GM19328 (cell line): ENCODE data around the gene MIER2.

Source experiments
- ATAC-seq: cut with Tn5 transposase; IDR thresholded peaks from one replicate; pipeline ENCODE4 v1.9.1; 2021; ENCODE audit warnings: mild to moderate bottlenecking, moderate library complexity; ENCODE audit not compliant: unreplicated experiment

MIER2 gene

DNA sequence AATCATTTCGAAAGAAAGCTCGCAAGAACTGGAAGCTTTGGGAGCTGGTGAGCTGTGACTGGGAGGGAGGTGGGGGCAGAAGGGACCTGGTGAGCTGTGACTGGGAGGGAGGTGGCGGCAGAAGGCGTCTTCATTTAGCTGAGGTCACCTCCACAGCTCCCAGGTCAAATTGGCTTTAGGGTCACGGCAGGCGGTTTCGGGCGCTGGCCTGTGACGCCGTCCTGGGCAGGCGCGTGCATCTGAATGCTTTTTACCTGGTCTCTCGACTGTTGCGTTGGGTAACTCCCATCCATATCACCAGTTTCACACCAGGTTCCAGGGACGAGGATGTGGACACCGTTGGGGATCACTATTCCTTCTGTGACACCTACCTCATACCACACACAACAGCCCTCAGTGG, 35.2 kb upstream of the MIER2 start:
- no peak for ATAC-seq

DNA sequence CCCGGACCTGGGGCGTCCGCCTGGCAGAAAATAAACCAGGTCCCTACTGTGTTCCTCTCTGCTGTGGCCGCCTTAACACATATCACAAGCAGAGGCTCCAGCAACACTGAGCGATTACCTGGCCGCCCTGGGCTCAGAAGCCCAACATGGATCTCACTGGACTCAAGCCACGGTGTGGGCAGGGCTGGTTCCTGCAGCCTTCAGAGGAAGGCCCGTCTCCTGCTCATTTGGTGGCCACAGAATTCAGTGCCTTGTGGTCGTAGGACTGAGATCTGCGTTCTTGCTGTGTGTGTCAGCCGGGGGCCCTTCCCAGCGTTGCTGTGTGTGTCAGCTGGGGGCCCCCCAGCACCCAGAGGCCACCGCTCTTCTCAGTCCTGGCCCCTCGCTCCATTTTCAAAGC, 34.1 kb upstream of the MIER2 start:
- ATAC-seq: no peak

DNA sequence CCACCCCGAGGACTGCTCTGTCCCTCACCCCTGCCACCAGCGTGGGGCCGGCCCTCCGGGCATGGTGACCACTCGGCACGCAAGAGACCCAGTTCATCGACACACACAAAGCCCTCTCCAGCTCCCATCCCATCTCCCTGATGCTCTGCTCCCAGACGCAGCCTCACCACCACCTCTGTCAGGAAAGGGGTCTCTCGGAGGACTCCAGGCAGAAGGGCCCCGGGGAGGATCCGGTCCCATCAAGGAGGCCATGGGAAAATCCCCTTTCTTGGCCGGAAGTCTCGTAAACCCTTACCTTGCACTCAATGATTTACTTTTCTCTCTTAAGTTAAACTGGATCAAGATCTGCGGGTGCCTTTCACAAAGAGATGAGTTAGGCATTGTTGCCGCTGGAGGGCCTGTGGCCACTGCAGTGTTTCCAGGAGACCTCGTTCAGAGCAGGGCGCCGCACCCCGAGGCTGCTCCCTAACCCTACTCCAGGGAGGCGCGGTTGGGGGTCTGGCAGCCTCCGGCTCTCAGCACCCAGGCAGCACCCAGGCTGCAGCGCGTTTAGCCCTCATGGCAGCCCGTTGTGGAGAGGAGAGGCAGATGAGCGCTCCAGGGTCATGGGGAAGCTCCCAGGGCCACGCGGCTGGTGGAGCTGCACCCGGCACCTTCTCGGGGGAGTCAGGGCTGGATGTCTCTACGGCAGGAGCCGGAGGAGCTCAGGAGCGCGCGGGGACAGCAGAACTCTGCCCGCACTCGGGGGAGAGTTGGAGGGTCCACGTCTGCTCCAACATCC, 33.4 kb upstream of the MIER2 start:
- ATAC-seq: no peak

DNA sequence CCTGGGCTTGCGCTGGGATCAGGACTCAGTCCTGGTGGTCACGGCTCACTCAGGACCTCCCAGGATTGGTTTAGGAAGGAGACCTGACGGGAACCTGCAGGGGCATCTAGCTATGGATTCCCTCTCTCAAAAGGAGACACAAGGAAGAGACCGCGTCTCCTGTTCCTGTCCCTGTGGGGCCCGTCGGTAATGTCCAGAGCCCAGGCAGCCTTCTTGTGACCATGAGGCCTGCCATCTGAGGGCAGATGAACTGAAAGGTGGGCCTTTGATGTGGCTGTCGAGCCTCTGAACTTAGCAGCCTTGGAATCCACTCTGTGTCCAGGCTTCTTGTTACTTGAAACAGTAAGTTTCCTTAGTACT, 31.5 kb upstream of the MIER2 start:
- ATAC-seq: no peak

- no peak for ATAC-seq
These were observed 31.0 kb upstream of the MIER2 start for GRCh38 chr19:375395-376110.

DNA sequence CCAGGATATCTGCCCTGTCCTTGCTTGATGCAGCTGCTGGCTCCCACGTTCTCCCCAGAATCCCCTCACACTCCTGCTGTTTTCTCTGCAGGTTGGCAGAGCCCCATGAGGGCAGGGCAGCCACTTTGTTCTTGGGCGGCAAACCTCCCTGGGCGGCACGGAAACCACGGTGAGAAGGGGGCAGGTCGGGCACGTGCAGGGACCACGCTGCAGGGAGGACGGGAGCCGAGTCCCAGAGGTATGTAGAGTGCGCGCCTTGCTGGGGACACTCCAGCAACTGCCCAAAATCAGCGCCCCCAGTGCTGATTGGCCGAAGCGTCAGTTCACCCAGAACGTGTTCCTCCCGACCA, 30.3 kb upstream of the MIER2 start:
- ATAC-seq: no peak

- no peak for ATAC-seq
These were observed 29.7 kb upstream of the MIER2 start for GRCh38 chr19:374183-374885.

DNA sequence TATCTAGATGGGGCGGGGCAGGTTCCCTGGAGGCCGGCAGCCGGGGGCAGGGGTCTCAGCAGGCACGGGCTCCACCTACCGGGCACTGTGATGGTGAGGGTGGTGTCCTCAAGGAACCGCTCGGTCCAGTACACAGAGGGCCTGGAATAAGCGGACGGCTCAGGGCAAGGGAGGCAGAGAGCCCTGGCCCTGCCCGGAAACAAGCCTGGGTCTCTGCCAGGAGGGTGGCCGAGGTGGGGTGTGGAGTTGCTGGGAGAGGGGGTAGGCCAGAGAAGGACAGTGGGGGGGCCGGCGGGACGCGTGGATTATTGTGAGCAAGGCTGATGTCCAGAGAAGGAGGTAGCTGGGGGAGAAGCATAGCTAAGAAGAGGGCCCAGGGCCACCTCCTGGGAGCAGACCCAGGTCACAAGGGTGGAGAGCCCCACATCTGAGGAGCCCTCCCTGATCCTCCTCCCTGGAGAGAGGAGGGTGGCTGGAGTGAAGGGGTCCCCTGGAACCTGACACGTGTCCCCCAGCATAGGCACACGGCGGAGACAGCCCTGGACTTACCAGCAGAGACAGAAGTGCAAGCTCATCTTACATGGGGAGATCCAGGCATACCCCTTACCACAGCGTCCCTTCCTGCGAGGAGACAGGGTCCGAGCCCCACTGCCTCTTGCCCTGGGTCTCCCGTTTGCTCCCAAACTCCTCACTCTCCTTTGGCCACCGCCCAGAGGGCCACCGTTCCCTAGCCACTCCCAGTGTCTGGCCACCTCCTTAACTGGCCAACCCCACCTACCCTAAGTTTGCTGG, 29.0 kb upstream of the MIER2 start:
- no peak for ATAC-seq

DNA sequence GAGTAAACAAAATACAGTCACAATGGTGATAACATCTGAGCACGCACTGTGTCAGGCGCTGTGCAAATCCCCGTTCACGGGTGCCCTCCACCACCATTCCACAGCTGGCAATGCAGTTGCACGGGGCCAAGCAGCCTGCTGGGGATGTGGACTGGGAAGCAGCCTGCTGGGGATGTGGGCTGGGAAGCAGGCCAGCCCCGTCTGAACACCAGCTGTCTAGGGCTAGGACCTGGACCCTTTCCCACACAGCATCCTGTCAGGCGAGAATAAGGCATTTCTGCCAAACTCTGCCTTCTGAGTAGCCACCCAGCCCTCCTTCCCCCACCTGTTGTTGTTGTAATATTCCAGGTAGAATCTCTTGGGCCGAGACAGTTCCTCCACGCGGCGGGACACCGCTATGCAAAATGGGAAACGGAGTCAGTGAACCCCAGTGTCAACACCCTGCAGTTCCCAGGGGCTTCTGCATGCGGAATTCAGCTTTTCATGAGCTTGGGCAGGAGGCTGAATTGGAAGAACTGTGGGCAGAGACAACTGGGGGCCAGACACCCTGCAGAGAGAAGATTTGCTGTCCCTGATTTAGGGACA, 27.8 kb upstream of the MIER2 start:
- ATAC-seq: no peak

- ATAC-seq: no peak
These were observed 27.0 kb upstream of the MIER2 start for GRCh38 chr19:371501-372168.

DNA sequence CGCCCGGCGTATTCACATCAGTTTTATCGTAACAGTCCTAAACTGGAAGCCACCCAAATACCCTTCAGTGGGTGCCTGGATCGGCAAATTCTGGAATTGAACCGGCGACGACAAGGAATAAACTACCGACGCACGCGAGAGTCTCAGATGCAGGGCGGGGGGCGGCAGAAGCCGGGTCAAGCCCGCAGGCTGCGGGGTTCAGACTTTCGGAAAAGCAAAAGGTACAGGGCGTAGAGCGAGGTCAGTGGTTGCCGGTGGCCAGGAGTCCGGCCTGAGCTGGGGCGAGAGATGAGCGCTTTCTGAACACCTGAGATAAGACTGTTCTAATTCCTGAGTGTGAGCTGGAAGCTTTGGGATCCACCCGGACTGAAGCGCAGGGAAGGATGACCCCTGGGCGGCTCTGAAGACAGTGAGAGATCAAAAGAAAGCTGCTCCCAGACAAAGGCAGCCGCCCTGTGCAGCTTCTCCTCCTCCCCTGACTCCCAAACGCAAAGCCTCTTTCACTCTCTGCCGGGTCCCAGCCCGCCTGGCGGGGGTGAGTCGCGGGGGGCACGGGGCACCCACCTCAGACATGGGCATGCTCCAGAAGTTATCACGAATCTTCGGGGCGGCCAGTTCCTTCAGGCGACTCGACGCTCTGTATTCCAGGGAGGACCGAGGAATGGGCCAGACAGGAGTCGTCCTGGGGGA, 26.2 kb upstream of the MIER2 start:
- no peak for ATAC-seq

DNA sequence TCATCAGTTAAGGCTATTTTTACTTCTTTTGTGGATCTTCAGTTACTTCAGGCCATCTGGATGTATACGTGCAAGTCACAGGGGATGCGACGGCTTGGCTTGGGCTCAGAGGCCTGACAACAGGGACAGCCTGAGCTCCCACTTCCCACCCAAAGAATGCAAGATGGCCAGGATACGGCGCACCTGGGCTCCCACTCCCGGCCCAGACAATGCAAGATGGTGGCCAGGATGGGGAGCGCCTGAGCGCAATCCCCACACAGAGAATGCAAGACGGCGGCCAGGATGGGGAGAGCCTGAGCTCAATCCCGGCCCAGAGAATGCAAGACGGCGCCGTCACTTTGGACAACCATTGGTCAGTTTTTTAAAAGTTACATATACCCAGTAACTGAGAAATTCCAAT, 25.3 kb upstream of the MIER2 start:
- no peak for ATAC-seq

GRCh38 chr19:369256-369655, 24.7 kb upstream of the MIER2 start:
- ATAC-seq: no peak

GRCh38 chr19:368630-369024, 24.0 kb upstream of the MIER2 start:
- ATAC-seq: no peak

- ATAC-seq: no peak
These were observed 23.5 kb upstream of the MIER2 start for GRCh38 chr19:367963-368629.

GRCh38 chr19:367561-367960, 23.0 kb upstream of the MIER2 start:
- no peak for ATAC-seq

GRCh38 chr19:366951-367350, 22.4 kb upstream of the MIER2 start:
- ATAC-seq: no peak

DNA sequence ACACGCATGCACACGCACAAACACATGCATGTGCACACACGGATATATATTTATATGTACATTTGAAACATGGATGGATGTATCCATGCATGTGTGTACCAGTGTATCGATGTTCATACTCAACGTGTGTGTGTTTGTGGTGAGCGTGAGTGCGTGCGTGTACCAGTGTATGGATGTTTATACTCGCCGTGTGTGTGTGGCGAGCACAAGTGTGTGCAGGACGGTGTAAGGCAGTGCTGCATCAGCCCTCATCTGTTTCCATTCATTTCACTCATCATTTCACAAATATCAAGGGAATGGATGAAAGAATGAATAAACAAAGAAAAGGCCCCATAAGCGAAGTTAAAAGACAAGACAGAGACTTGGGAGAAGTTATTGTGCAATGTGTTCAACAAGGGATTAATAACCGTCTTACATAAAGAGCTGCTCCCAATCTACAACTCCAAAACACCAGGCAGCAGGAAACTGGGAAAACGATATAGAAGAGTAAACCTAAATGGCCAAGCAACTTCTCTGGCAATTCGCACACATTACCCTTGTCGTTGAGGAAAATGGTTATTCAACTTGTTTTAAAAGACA, 21.7 kb upstream of the MIER2 start:
- ATAC-seq: no peak
